ENCODE results near the gene SGCA. TPM values are rescaled to one million over a fixed set of nuclear protein-coding genes. Genes with fewer than 3 reads are reported as not detected.

Gene SGCA
- total and polyA plus RNA-seq, 9 of the 15 experiments (the other 6 are each of a cell fraction or from before 2014, with no cell fraction given), result not detected

DNA sequence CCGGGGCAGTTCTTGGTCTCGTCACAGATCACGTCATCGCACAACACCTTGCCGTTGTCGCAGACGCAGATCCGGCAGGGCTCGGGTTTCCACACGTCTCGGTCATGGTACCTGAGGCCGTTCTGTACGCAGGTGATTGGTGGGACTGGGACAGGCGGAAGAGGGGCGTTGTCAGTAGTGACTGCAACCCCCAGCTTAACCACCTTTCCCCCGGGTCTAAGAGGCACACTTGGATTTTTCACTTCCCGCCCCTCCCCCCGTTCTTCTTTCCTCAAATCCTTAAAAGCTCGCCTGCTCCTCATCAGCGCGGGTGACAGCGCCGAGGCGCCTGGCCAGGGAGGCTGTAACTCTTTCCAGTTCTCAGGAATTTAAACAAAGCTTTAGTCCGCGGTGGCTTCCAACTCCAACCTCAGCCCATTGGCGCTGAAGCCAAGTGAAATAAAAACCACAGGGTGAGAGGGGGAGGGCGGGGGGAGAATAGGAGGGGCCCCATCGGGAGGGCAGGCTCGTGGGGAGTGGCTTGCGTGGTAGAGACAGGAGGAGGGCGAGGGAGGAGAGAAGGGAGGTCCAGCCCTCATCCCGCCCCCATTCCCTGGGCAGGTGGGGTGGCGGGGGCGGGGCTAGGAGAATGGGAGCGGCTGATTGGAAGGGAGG lies 34.1 kb downstream of the SGCA start:
- Histone ChIP-seq H3K9me1 (ENCODE audit: control insufficient read depth, insufficient read depth, low read length) (no peaks in the 10 kb centered on the region), H3K9me3 (replicated peaks; ENCODE audit: control insufficient read depth, insufficient read depth, low read depth, low read length) (no peaks in the 10 kb centered on the region), H3K4me3 (peak overlapping the region; percentile 41), H3K27me3 (ENCODE audit: control insufficient read depth in 2 of 2, insufficient read depth in 2 of 2, low read length in 2 of 2) (peaks cover 8 to 41% of the 10 kb centered on the region in 2 experiments; a peak in 4 of 5 replicates), H3K27ac (ENCODE audit: extremely low read depth, low read depth, low read length) (no peak overlapping the region), H3K79me2 (ENCODE audit: control insufficient read depth, insufficient read depth, low read length) (no peaks in the 10 kb centered on the region), H3K36me3 (ENCODE audit: control insufficient read depth, insufficient read depth, low read length) (no peaks in the 10 kb centered on the region), H2AFZ (ENCODE audit: low read depth, low read length) (peak overlapping the region; percentile 90), H3K9ac (ENCODE audit: insufficient read depth in 1 of 2, low read depth in 2 of 2, low read length in 2 of 2) (peak overlapping the region in 1 of 2 experiments; percentile 74; a peak in 1 of 4 replicates), H3K4me2 (ENCODE audit: insufficient read depth, low read length) (peak overlapping the region; percentile 83), H4K20me1 (replicated peaks; ENCODE audit: control insufficient read depth, insufficient read depth, low read length) (0 out of 2 replicates have a peak, but pooled peaks cover 7% of the 10 kb centered on the region), H3K4me1 (replicated peaks in 1 of 2; ENCODE audit: control insufficient read depth in 2 of 2, insufficient read depth in 2 of 2, low read length in 2 of 2) (peaks cover 4 to 25% of the 10 kb centered on the region in 2 experiments; a peak in 4 of 5 replicates)
- ATAC-seq, result peak; percentile 95
- CTCF ChIA-PET (ENCODE audit: low intra/inter-chr PET ratio), result interaction anchor here (0.6 to 5.1 kb wide), 14 partner anchors 9 to 969 kb away, joined by 3 to 147 read pairs (median 4); partner anchors contain the start of genes RSAD1 and TMEM92
- 4% methylated on average over 22 of the region's 36 CpGs for WGBS (ENCODE audit: insufficient coverage, low coverage, missing lambda C conversion rate)
- intact Hi-C loops (cut with micrococcal nuclease) (loop anchor here (1.0 to 2.0 kb wide), 3 partner anchors 70 to 97 kb away; no protein-coding TSS in a partner anchor), in situ Hi-C loops (cut with MboI) (no loop called here)
- POLR2A ChIA-PET, result interaction anchor here (0.6 to 1.2 kb wide), 5 partner anchors 10 to 935 kb away, joined by 3 to 5 read pairs (median 4); partner anchors contain the start of gene SGCA
- DNase-seq (ENCODE audit: extremely low read depth in 1 of 4, low spot score in 3 of 4), result peak; percentile 87 to 96 (median 95)
- FAIRE-seq, result no peak
- no TSS peak for BruUV-seq (replicated peaks)
- peak in 1 of 2 experiments; percentile 28; a peak in 2 of 4 replicates for TF ChIP-seq KDM1A (IDR thresholded peaks at IDR 0.05)
- TF ChIP-seq CREB1 (IDR thresholded peaks at IDR 0.05), result peak; percentile 60
- TF ChIP-seq CREB1 (CRISPR knock-in tag; IDR thresholded peaks at IDR 0.05), result peak; percentile 28; the same call in 1 of the 2 replicates
- TF ChIP-seq, protein P1, sequence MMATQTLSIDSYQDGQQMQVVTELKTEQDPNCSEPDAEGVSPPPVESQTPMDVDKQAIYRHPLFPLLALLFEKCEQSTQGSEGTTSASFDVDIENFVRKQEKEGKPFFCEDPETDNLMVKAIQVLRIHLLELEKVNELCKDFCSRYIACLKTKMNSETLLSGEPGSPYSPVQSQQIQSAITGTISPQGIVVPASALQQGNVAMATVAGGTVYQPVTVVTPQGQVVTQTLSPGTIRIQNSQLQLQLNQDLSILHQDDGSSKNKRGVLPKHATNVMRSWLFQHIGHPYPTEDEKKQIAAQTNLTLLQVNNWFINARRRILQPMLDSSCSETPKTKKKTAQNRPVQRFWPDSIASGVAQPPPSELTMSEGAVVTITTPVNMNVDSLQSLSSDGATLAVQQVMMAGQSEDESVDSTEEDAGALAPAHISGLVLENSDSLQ (IDR thresholded peaks at IDR 0.05), result peak; percentile 42; the same call in 1 of the 2 replicates
- 0 out of 2 replicates have a peak, but pooled peaks have one; percentile 1 for TF ChIP-seq SPI1 (IDR thresholded peaks at IDR 0.05; ENCODE audit: borderline replicate concordance, low read depth, low read length)
- peak; percentile 59 for TF ChIP-seq EGR1 (conservative IDR thresholded peaks at IDR 0.05)
- TF ChIP-seq, protein P2, sequence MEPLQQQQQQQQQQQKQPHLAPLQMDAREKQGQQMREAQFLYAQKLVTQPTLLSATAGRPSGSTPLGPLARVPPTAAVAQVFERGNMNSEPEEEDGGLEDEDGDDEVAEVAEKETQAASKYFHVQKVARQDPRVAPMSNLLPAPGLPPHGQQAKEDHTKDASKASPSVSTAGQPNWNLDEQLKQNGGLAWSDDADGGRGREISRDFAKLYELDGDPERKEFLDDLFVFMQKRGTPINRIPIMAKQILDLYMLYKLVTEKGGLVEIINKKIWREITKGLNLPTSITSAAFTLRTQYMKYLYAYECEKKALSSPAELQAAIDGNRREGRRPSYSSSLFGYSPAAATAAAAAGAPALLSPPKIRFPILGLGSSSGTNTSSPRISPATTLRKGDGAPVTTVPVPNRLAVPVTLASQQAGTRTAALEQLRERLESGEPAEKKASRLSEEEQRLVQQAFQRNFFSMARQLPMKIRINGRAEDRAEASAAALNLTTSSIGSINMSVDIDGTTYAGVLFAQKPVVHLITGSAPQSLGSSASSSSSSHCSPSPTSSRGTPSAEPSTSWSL (CRISPR knock-in tag; IDR thresholded peaks at IDR 0.05; ENCODE audit: borderline replicate concordance), result no peak
- TF ChIP-seq JUN (IDR thresholded peaks at IDR 0.05; ENCODE audit: borderline replicate concordance, low read depth, low read length), result no peak
- 0 out of 2 replicates have a peak, but pooled peaks have one; percentile 31 for TF ChIP-seq JUN (CRISPR knock-in tag; IDR thresholded peaks at IDR 0.05; ENCODE audit: borderline replicate concordance)
- TF ChIP-seq, protein P3, sequence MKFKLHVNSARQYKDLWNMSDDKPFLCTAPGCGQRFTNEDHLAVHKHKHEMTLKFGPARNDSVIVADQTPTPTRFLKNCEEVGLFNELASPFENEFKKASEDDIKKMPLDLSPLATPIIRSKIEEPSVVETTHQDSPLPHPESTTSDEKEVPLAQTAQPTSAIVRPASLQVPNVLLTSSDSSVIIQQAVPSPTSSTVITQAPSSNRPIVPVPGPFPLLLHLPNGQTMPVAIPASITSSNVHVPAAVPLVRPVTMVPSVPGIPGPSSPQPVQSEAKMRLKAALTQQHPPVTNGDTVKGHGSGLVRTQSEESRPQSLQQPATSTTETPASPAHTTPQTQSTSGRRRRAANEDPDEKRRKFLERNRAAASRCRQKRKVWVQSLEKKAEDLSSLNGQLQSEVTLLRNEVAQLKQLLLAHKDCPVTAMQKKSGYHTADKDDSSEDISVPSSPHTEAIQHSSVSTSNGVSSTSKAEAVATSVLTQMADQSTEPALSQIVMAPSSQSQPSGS (CRISPR knock-in tag; IDR thresholded peaks at IDR 0.05), result 0 out of 2 replicates have a peak, but pooled peaks have one; percentile 21
- TF ChIP-seq ZSCAN29 (IDR thresholded peaks at IDR 0.05), result no peak
- no peak for TF ChIP-seq PCBP2 (IDR thresholded peaks at IDR 0.05; ENCODE audit: low read depth, low read length, poor library complexity, severe bottlenecking)
- TF ChIP-seq HDAC3 (IDR thresholded peaks at IDR 0.05; ENCODE audit: borderline replicate concordance, partially characterized antibody), result no peak
- no peak for TF ChIP-seq BDP1 (IDR thresholded peaks at IDR 0.05; ENCODE audit: insufficient read depth, insufficient read length)
- TF ChIP-seq TBP (optimal IDR thresholded peaks at IDR 0.05; ENCODE audit: low read depth, low read length), result peak; percentile 16
- no peak for TF ChIP-seq MXI1 (IDR thresholded peaks at IDR 0.05; ENCODE audit: low read depth, low read length)
- no peak for TF ChIP-seq ATF1 (CRISPR knock-in tag; IDR thresholded peaks at IDR 0.05)
- TF ChIP-seq ATF1 (tag; IDR thresholded peaks at IDR 0.05), result peak; percentile 35; the same call in 1 of the 2 replicates
- peak; percentile 73; the same call in 1 of the 2 replicates for TF ChIP-seq NFATC3 (IDR thresholded peaks at IDR 0.05)
